B cell (primary cell): ENCODE data around the gene RAP1A. TPM values are rescaled to one million over a fixed set of nuclear protein-coding genes. Genes with fewer than 3 reads are reported as not detected.

Source experiments
- ATAC-seq: fragments of 200-7000 bp; cut with Tn5 transposase; one replicate; pipeline ENCODE4 v1.10.0; 2021; ENCODE audit warnings: low read depth, mild to moderate bottlenecking, moderate number of reproducible peaks, moderate library complexity
- CTCF ChIA-PET: fragments of 350-600 bp; sonication (Branson Sonifier 250); formaldehyde crosslinking; loops from one replicate; lab custom pipeline; 2021; ENCODE audit warnings: antibody characterized with exemption, inconsistent platforms; lab: Charles Lee
- POLR2A ChIA-PET: fragments of 350-600 bp; sonication (Branson Sonifier 250); formaldehyde crosslinking; loops from one replicate; lab custom pipeline; 2021; ENCODE audit warnings: antibody characterized with exemption; lab: Charles Lee
- DNase-seq: peaks from one replicate; pipeline ENCODE4 v3.0.0; 2013
- H2AFZ ChIP-seq: 2 replicates; pipeline ENCODE4 v1.6.1; 2012; ENCODE audit warnings: mild to moderate bottlenecking, low read depth, low read length; ENCODE audit not compliant: insufficient read depth, poor library complexity, severe bottlenecking
- H3K27ac ChIP-seq, 2 donors: 1 replicate in 1 of 2; 2 replicates in 1 of 2; pipeline ENCODE4 v1.5.1; 2012 to 2013; ENCODE audit warnings: low read length in 2 of 2, mild to moderate bottlenecking in 2 of 2, moderate library complexity in 1 of 2
- H3K27me3 ChIP-seq, 4 experiments: fragments of 200-600 bp in 1 of 4; sonication (generic) in 1 of 4; replicated peaks in 1 of 4; 1 replicate in 2 of 4; 2 replicates in 2 of 4; pipeline versions ENCODE4 v1.6.1 to v1.7.0; 2013 to 2016; ENCODE audit warnings: low read length in 3 of 4, mild to moderate bottlenecking in 2 of 4, mixed read lengths in 1 of 4, moderate library complexity in 1 of 4; ENCODE audit not compliant: insufficient read depth in 4 of 4, control insufficient read depth in 3 of 4; ENCODE audit errors: control extremely low read depth in 1 of 4
- H3K36me3 ChIP-seq, 2 experiments: replicated peaks in 1 of 2; 1 replicate in 1 of 2; 2 replicates in 1 of 2; pipeline versions ENCODE4 v1.6.1 to v1.7.1; 2013; ENCODE audit warnings: low read length in 1 of 2; ENCODE audit not compliant: insufficient read depth in 2 of 2, control insufficient read depth in 1 of 2; ENCODE audit errors: control extremely low read depth in 1 of 2, extremely low read depth in 1 of 2
- H3K4me1 ChIP-seq, 2 donors: fragments of 200-600 bp in 1 of 2; sonication (generic) in 1 of 2; 1 replicate in 1 of 2; 2 replicates in 1 of 2; pipeline versions ENCODE4 v1.5.1 to v1.6.1; 2013 to 2017; ENCODE audit warnings: low read length in 2 of 2; ENCODE audit not compliant: control insufficient read depth in 2 of 2, insufficient read depth in 2 of 2
- H3K4me2 ChIP-seq: replicated peaks from 2 replicates; pipeline ENCODE3; 2012; ENCODE audit warnings: mild to moderate bottlenecking, low read depth, low read length; ENCODE audit not compliant: poor library complexity, severe bottlenecking
- H3K4me3 ChIP-seq, 5 experiments: fragments of 200-600 bp in 1 of 5; sonication (generic) in 1 of 5; 1 replicate in 3 of 5; 2 replicates in 2 of 5; pipeline versions ENCODE4 v1.5.1 to v1.7.0; 2011 to 2016; ENCODE audit warnings: low read length in 4 of 5, mild to moderate bottlenecking in 4 of 5, low read depth in 2 of 5, control low read depth in 1 of 5, moderate library complexity in 1 of 5; ENCODE audit not compliant: insufficient read depth in 1 of 5; ENCODE audit errors: control extremely low read depth in 1 of 5, extremely low read depth in 1 of 5
- H3K79me2 ChIP-seq: fragments of 200-600 bp; sonication (generic); one replicate; pipeline ENCODE4 v1.6.0; 2016; ENCODE audit warnings: low read length; ENCODE audit not compliant: control insufficient read depth, insufficient read depth
- H3K9ac ChIP-seq: fragments of 200-600 bp; sonication (generic); 2 replicates; pipeline ENCODE4 v1.6.1; 2017; ENCODE audit warnings: mild to moderate bottlenecking, low read length, moderate library complexity
- H3K9me3 ChIP-seq, 3 donors: one replicate each; pipeline versions ENCODE4 v1.6.1 to v1.7.1; 2013; ENCODE audit warnings: low read length in 2 of 3; ENCODE audit not compliant: control insufficient read depth in 2 of 3, insufficient read depth in 1 of 3; ENCODE audit errors: control extremely low read depth in 1 of 3
- H4K20me1 ChIP-seq: 2 replicates; pipeline ENCODE4 v1.6.0; 2012; ENCODE audit warnings: mild to moderate bottlenecking, low read length; ENCODE audit not compliant: insufficient read depth, control insufficient read depth, poor library complexity, severe bottlenecking
- H3K27ac Mint-ChIP-seq: one replicate; pipeline ENCODE4 v1.8.0; 2021; ENCODE audit warnings: mixed read lengths
- H3K27me3 Mint-ChIP-seq: one replicate; pipeline ENCODE4 v1.8.0; 2021; ENCODE audit warnings: mixed read lengths
- H3K4me1 Mint-ChIP-seq: one replicate; pipeline ENCODE4 v1.8.0; 2021; ENCODE audit warnings: mixed read lengths
- H3K4me3 Mint-ChIP-seq: one replicate; pipeline ENCODE4 v1.8.0; 2021; ENCODE audit warnings: mixed read lengths
- H3K9me3 Mint-ChIP-seq: one replicate; pipeline ENCODE4 v1.8.0; 2022; ENCODE audit warnings: mixed read lengths; ENCODE audit not compliant: insufficient read depth
- EZH2 ChIP-seq: IDR thresholded peaks from 2 replicates; pipeline ENCODE4 v1.6.1; 2012; ENCODE audit warnings: borderline replicate concordance, low read depth, mild to moderate bottlenecking, moderate library complexity, low read length; ENCODE audit not compliant: insufficient read depth, poor library complexity, severe bottlenecking
- WGBS: methylation state at CpG from one replicate; pipeline ENCODE4 v1.1.5; 2013; ENCODE audit warnings: missing lambda C conversion rate; ENCODE audit not compliant: insufficient coverage; 5-methylcytosine and 5-hydroxymethylcytosine counted together
- intact Hi-C: fragments of 100-400 bp; cut with micrococcal nuclease; formaldehyde crosslinking; loops from one replicate; pipeline ENCODE4 v1.10.0; 2022
- polyA plus RNA-seq: library from polyadenylated mRNA; depleted of rRNA; stranded (reverse); fragments of >200 nt; gene quantifications from 2 replicates; pipeline ENCODE4 v1.2.3, GENCODE V29; 2012
- total RNA-seq, 2 donors: library from RNA; stranded (reverse); fragments of 120-200 nt in 1 of 2; gene quantifications; 1 replicate in 1 of 2; 2 replicates in 1 of 2; pipeline versions ENCODE4 v1.2.3 to v1.2.4, GENCODE V29; 2013 to 2022
- TF ChIP-seq, protein P1 (sequence below): fragments of 200-600 bp; IDR thresholded peaks from one replicate; pipeline ENCODE4 v1.8.0; 2022; ENCODE audit warnings: antibody characterized with exemption, mild to moderate bottlenecking

RAP1A gene
- total and polyA plus RNA-seq, 2 donors (not counting 1 experiment from before 2014, with no cell fraction given), result 32.6 to 75.3 TPM

DNA sequence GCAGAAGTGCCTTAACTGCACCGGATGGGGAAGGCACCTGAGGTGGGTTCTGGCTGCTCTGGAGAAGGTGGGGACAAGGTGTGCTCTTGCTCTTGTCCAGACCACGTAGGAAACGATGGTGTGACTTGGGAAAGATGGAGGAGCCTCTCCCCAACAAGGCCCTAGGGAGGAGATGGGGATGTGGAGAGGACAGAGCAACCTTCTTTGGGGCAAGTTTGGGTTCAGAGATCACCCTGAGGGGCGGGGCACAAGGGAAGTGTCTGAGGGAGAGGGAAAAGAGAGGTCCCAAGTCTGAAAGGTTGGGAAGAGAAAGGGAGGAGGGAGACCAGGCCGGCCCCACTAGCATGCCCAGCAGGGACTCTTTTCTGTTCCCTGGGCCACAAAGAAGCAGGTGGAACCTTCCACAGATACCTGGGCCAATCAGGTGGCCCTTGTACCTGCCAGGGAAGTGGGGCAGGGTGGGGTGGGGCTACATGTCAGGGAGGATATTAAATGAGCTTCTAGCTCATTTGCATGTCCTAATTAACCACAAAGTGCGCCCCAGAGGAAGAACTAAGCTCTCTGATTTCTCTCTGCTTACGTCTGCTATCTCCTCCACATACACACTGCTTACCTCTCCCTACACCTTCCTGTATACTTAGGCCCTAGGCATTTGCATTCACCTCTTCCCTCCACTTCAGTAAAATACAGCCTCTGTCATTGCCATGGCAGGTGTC is 103.7 kb downstream of the RAP1A start:
- POLR2A ChIA-PET, result interaction anchor here (1.7 kb wide), 1 partner anchor 16 kb away, joined by 7 read pairs; the partner anchor contains the start of gene INKA2
- WGBS, result 79% methylated on average over 7 of the region's 7 CpGs

DNA sequence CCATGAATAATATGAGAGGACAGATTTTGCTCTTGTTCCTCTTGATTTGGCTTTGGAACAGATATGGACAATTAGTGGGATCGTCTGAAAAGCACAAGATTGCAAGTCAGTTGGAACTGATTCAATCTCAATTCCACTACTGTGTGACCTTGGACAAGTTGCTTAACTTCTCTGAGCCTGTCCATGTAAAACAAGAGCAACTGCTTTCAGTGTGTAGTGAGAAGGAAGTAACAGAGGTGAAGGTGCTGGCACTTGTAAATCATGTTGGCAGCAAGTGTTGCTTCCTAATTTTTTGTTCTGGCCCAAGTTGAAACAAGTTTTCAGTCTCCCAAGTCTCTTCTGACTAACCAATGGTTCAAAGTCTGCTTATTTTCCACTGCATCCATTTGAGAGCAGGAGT is 104.3 kb downstream of the RAP1A start:
- H4K20me1 ChIP-seq, result no peaks in the 10 kb centered on the region
- WGBS, result no CpG with 5 or more reads among the region's 1 CpG
- no peaks in the 10 kb centered on the region for H3K27me3 ChIP-seq
- H3K4me1 ChIP-seq, result peaks cover 12 to 19% of the 10 kb centered on the region in 2 donors
- POLR2A ChIA-PET, result interaction anchor here (1.7 kb wide), 1 partner anchor 15 kb away, joined by 7 read pairs; the partner anchor contains the start of gene INKA2
- peak overlapping the region; percentile 38 for H3K4me2 ChIP-seq
- TF ChIP-seq, protein P1, sequence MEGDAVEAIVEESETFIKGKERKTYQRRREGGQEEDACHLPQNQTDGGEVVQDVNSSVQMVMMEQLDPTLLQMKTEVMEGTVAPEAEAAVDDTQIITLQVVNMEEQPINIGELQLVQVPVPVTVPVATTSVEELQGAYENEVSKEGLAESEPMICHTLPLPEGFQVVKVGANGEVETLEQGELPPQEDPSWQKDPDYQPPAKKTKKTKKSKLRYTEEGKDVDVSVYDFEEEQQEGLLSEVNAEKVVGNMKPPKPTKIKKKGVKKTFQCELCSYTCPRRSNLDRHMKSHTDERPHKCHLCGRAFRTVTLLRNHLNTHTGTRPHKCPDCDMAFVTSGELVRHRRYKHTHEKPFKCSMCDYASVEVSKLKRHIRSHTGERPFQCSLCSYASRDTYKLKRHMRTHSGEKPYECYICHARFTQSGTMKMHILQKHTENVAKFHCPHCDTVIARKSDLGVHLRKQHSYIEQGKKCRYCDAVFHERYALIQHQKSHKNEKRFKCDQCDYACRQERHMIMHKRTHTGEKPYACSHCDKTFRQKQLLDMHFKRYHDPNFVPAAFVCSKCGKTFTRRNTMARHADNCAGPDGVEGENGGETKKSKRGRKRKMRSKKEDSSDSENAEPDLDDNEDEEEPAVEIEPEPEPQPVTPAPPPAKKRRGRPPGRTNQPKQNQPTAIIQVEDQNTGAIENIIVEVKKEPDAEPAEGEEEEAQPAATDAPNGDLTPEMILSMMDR, result no peak
- no peak for TF ChIP-seq EZH2
- Mint-ChIP-seq H3K27me3 (no peaks in the 10 kb centered on the region), H3K4me1 (peaks cover 21% of the 10 kb centered on the region), H3K4me3 (no peak overlapping the region), H3K27ac (peak overlapping the region; percentile 2), H3K9me3 (no peaks in the 10 kb centered on the region)
- H3K36me3 ChIP-seq, result no peaks in the 10 kb centered on the region
- no peak overlapping the region for H2AFZ ChIP-seq
- no peaks in the 10 kb centered on the region for H3K9me3 ChIP-seq
- intact Hi-C loops, result no loop called here
- no peak for ATAC-seq
- no peak overlapping the region for H3K27ac ChIP-seq
- no peak overlapping the region for H3K9ac ChIP-seq
- no peak for DNase-seq
- no peak overlapping the region for H3K4me3 ChIP-seq
- H3K79me2 ChIP-seq, result no peaks in the 10 kb centered on the region
- CTCF ChIA-PET, result interaction anchor here (1.0 kb wide), 1 partner anchor 40 kb away, joined by 3 read pairs; no protein-coding TSS in a partner anchor

More for the DNA sequence above, 103.7 kb downstream of the RAP1A start:
- H2AFZ ChIP-seq, result no peak overlapping the region
- no peak overlapping the region for H3K4me3 Mint-ChIP-seq
- peak overlapping the region; percentile 38 for H3K4me2 ChIP-seq
- no peaks in the 10 kb centered on the region for H3K36me3 ChIP-seq
- no peak overlapping the region for H3K9ac ChIP-seq
- H3K4me1 Mint-ChIP-seq, result peaks cover 21% of the 10 kb centered on the region
- no peak overlapping the region for H3K4me3 ChIP-seq
- DNase-seq (peak; percentile 72), ATAC-seq (peak; percentile 80)
- H3K27me3 ChIP-seq, result no peaks in the 10 kb centered on the region
- peak overlapping the region; percentile 43 for H3K27ac Mint-ChIP-seq
- H3K9me3 Mint-ChIP-seq, result no peaks in the 10 kb centered on the region
- no peaks in the 10 kb centered on the region for H3K79me2 ChIP-seq
- no peaks in the 10 kb centered on the region for H3K27me3 Mint-ChIP-seq
- H3K27ac ChIP-seq, result no peak overlapping the region
- TF ChIP-seq, protein P1, result no peak
- TF ChIP-seq EZH2, result no peak
- CTCF ChIA-PET, result interaction anchor here (1.0 kb wide), 1 partner anchor 41 kb away, joined by 3 read pairs; no protein-coding TSS in a partner anchor
- H4K20me1 ChIP-seq, result no peaks in the 10 kb centered on the region
- H3K9me3 ChIP-seq, result no peaks in the 10 kb centered on the region
- intact Hi-C loops, result no loop called here
- H3K4me1 ChIP-seq, result peaks cover 12 to 19% of the 10 kb centered on the region in 2 donors
